SK-N-SH (cell line): ENCODE data around the gene TSHR. TPM values are rescaled to one million over a fixed set of nuclear protein-coding genes. Genes with fewer than 3 reads are reported as not detected.

Experiments used
- CTCF ChIA-PET: fragments of 300-600, 350-600 bp; formaldehyde crosslinking; extraction: SDS; loops from one replicate; lab custom pipeline; 2021; lab: Yijun Ruan, JAX
- POLR2A ChIA-PET: fragments of 350-600 bp; sonication (Branson Sonifier 250); formaldehyde crosslinking; extraction: SDS; loops from one replicate; lab custom pipeline; 2020; ENCODE audit warnings: antibody characterized with exemption, inconsistent platforms; lab: Yijun Ruan, JAX
- DNase-seq: peaks from one replicate; pipeline ENCODE4 v3.0.0; 2012
- H2AFZ ChIP-seq: fragments of 200-600 bp; sonication (generic); 2 replicates; pipeline ENCODE4 v1.8.1; 2016; ENCODE audit warnings: antibody characterized with exemption, mild to moderate bottlenecking, low read depth
- H3F3A ChIP-seq: fragments of 200-600 bp; sonication (generic); replicated peaks from 2 replicates; pipeline ENCODE3; 2016; ENCODE audit warnings: antibody characterized with exemption, mild to moderate bottlenecking; ENCODE audit not compliant: insufficient read depth
- H3K27ac ChIP-seq, 2 experiments: fragments of 200-500 bp in 1 of 2; fragments of 200-600 bp in 1 of 2; sonication (Bioruptor generic) in 1 of 2; sonication (generic), shearing (Covaris generic) in 1 of 2; 2 replicates each; pipeline versions ENCODE4 v1.5.1 to v1.6.1; 2014 to 2016; ENCODE audit warnings: low read depth in 2 of 2, inconsistent platforms in 1 of 2, low read length in 1 of 2, mild to moderate bottlenecking in 1 of 2, mixed read lengths in 1 of 2
- H3K27me3 ChIP-seq: fragments of 200-600 bp; sonication (generic), shearing (Covaris generic); 2 replicates; pipeline ENCODE4 v1.6.1; 2016; ENCODE audit warnings: mixed run types; ENCODE audit not compliant: insufficient read depth
- H3K36me3 ChIP-seq, 2 experiments: fragments of 200-500 bp in 1 of 2; fragments of 200-600 bp in 1 of 2; sonication (Bioruptor generic) in 1 of 2; sonication (generic) in 1 of 2; replicated peaks in 1 of 2; 2 replicates each; pipeline versions ENCODE3 to v1.5.1; 2014 to 2016; ENCODE audit warnings: low read length in 1 of 2, mild to moderate bottlenecking in 1 of 2; ENCODE audit not compliant: insufficient read depth in 2 of 2, control insufficient read depth in 1 of 2
- H3K4me1 ChIP-seq, 2 experiments: fragments of 200-500 bp in 1 of 2; fragments of 200-600 bp in 1 of 2; sonication (Bioruptor generic) in 1 of 2; sonication (generic), shearing (Covaris generic) in 1 of 2; 2 replicates each; pipeline versions ENCODE4 v1.5.1 to v1.6.1; 2014 to 2016; ENCODE audit warnings: low read depth in 1 of 2, low read length in 1 of 2, mixed run types in 1 of 2; ENCODE audit not compliant: insufficient read depth in 2 of 2, control insufficient read depth in 1 of 2
- H3K4me2 ChIP-seq: fragments of 200-600 bp; sonication (generic), shearing (Covaris generic); 2 replicates; pipeline ENCODE4 v1.6.1; 2017; ENCODE audit warnings: mixed run types
- H3K4me3 ChIP-seq, 2 experiments: fragments of 200-500 bp in 1 of 2; fragments of 200-600 bp in 1 of 2; sonication (Bioruptor generic) in 1 of 2; sonication (generic), shearing (Covaris generic) in 1 of 2; 2 replicates each; pipeline versions ENCODE4 v1.5.1 to v1.8.1; 2014 to 2016; ENCODE audit warnings: low read depth in 2 of 2, inconsistent platforms in 1 of 2, low read length in 1 of 2, mild to moderate bottlenecking in 1 of 2, mixed read lengths in 1 of 2, moderate library complexity in 1 of 2
- H3K79me2 ChIP-seq: fragments of 200-600 bp; sonication (generic); 2 replicates; pipeline ENCODE4 v1.8.1; 2017; ENCODE audit warnings: mild to moderate bottlenecking; ENCODE audit not compliant: insufficient read depth
- H3K9ac ChIP-seq: fragments of 200-600 bp; sonication (generic); 2 replicates; pipeline ENCODE4 v1.6.1; 2017; ENCODE audit warnings: mixed run types
- H3K9me2 ChIP-seq: fragments of 200-600 bp; sonication (generic); 2 replicates; pipeline ENCODE4 v1.6.1; 2017; ENCODE audit warnings: mixed run types
- H3K9me3 ChIP-seq: fragments of 200-600 bp; sonication (generic); 2 replicates; pipeline ENCODE4 v1.6.1; 2017; ENCODE audit warnings: mixed run types, mild to moderate bottlenecking, moderate library complexity
- H4K20me1 ChIP-seq: fragments of 200-600 bp; sonication (generic); 2 replicates; pipeline ENCODE4 v1.6.1; 2017; ENCODE audit warnings: mild to moderate bottlenecking, mixed run types; ENCODE audit not compliant: insufficient read depth
- CHD2 ChIP-seq: fragments of 150-350 bp; IDR thresholded peaks from 2 replicates; pipeline ENCODE4 v1.6.1; 2018; ENCODE audit warnings: low read length; ENCODE audit not compliant: partially characterized antibody
- ELF1 ChIP-seq: IDR thresholded peaks from 2 replicates; pipeline ENCODE4 v1.4.0; 2012
- EP300 ChIP-seq, 2 experiments: IDR thresholded peaks; 2 replicates each; pipeline versions ENCODE4 v1.4.0 to v1.6.1; 2012; ENCODE audit warnings: borderline replicate concordance in 1 of 2, low read depth in 1 of 2, low read length in 1 of 2
- FOSL2 ChIP-seq: IDR thresholded peaks from 2 replicates; pipeline ENCODE4 v1.4.0; 2012; ENCODE audit warnings: low read depth, mild to moderate bottlenecking, moderate library complexity, borderline replicate concordance
- FOXJ3 ChIP-seq: sonication (generic); formaldehyde crosslinking; IDR thresholded peaks from 2 replicates; pipeline ENCODE4 v1.5.1; 2020; ENCODE audit warnings: mild to moderate bottlenecking, missing genetic modification reagents
- GABPA ChIP-seq: IDR thresholded peaks from 2 replicates; pipeline ENCODE4 v1.4.0; 2012; ENCODE audit warnings: low read depth, mild to moderate bottlenecking
- MEF2A ChIP-seq: IDR thresholded peaks from 2 replicates; pipeline ENCODE4 v1.4.0; 2012; ENCODE audit warnings: low read depth, borderline replicate concordance
- MXI1 ChIP-seq: IDR thresholded peaks from 2 replicates; pipeline ENCODE4 v1.6.1; 2012; ENCODE audit warnings: mild to moderate bottlenecking, low read depth, low read length, improper control_type of control experiment
- NFIC ChIP-seq: IDR thresholded peaks from 2 replicates; pipeline ENCODE4 v1.4.0; 2012; ENCODE audit warnings: borderline replicate concordance
- RCOR1 ChIP-seq: fragments of 150-350 bp; IDR thresholded peaks from 2 replicates; pipeline ENCODE4 v1.6.1; 2017; ENCODE audit warnings: antibody characterized with exemption, low read length
- RXRA ChIP-seq: IDR thresholded peaks from 2 replicates; pipeline ENCODE4 v1.4.0; 2012; ENCODE audit warnings: low read depth, mild to moderate bottlenecking, borderline replicate concordance
- SIN3A ChIP-seq: IDR thresholded peaks from 2 replicates; pipeline ENCODE4 v1.6.1; 2012; ENCODE audit warnings: low read depth, mild to moderate bottlenecking, low read length, moderate library complexity, borderline replicate concordance
- TAF1 ChIP-seq: IDR thresholded peaks from 2 replicates; pipeline ENCODE4 v1.6.1; 2012; ENCODE audit warnings: low read depth, mild to moderate bottlenecking, low read length, moderate library complexity, borderline replicate concordance
- TCF12 ChIP-seq: IDR thresholded peaks from 2 replicates; pipeline ENCODE4 v1.4.0; 2012
- TEAD4 ChIP-seq: IDR thresholded peaks from 2 replicates; pipeline ENCODE4 v1.4.0; 2012; ENCODE audit warnings: mild to moderate bottlenecking, borderline replicate concordance; ENCODE audit not compliant: insufficient read depth
- WGBS: methylation state at CpG from one replicate; pipeline ENCODE4 v1.1.6; 2017; ENCODE audit warnings: low lambda C conversion rate; 5-methylcytosine and 5-hydroxymethylcytosine counted together
- polyA plus RNA-seq, 3 experiments: library from polyadenylated mRNA; depleted of rRNA; stranded (reverse); fragments of >200 nt; gene quantifications; 2 replicates each; pipeline ENCODE4 v1.2.3, GENCODE V29; 2012
- TF ChIP-seq, protein P1 (sequence below): IDR thresholded peaks from 2 replicates; pipeline ENCODE4 v1.4.0; 2012; ENCODE audit warnings: low read depth, borderline replicate concordance
- TF ChIP-seq, protein P2 (sequence below): fragments of 150-350 bp; IDR thresholded peaks from 2 replicates; pipeline ENCODE4 v1.6.1; 2017; ENCODE audit warnings: antibody characterized with exemption, low read length, low read depth, borderline replicate concordance
- TF ChIP-seq, protein P3 (sequence below): IDR thresholded peaks from 2 replicates; pipeline ENCODE4; 2012
- TF ChIP-seq, protein P4 (sequence below): fragments of 150-350 bp; IDR thresholded peaks from 2 replicates; pipeline ENCODE4 v1.6.1; 2016; ENCODE audit warnings: mild to moderate bottlenecking, low read depth, low read length
- TF ChIP-seq, protein P5 (sequence below): IDR thresholded peaks from 2 replicates; pipeline ENCODE4 v1.4.0; 2012; ENCODE audit warnings: low read depth

The TSHR gene
- polyA plus RNA-seq, 1 of the 3 experiments (the other 2 are of a cell fraction), result not detected

DNA sequence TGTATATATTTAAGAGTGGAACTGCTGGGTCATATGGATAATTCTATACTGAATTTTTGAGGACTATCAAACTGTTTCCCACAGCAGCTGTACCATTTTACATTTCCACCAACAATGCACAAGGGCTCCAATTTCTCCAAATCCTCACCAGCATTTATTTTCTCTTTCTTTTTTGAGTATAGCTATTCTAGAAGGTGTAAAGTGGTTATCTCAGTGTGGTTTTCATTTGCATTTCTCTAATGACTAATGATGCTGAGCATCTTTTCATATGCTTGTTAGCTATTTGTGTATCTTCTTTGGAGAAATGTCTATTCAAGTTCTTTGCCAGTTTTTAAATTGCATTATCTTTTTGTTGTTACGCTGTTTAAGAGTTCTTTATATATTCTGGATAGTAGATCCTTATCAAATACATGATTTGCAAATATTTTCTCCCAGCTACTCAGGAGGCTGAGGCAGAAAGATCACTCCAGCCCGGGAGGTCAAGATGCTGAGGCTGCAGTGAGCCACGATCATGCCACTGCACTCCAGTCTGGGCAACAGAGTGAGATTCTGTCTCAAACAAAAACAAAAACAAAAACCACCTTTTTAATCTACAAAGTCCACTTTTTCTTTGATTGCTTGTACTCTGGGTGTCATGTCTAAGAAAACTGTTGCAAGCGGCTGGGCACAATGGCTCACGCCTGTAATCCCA, 232.6 kb downstream of the TSHR start:
- Histone ChIP-seq H3K4me1 (no peaks in the 10 kb centered on the region), H3K9me3 (no peaks in the 10 kb centered on the region), H3K79me2 (peaks cover 21% of the 10 kb centered on the region), H4K20me1 (no peaks in the 10 kb centered on the region), H3K9ac (no peak overlapping the region), H3K27me3 (no peaks in the 10 kb centered on the region), H2AFZ (no peak overlapping the region), H3F3A (peaks cover 11% of the 10 kb centered on the region), H3K9me2 (no peaks in the 10 kb centered on the region), H3K4me3 (no peak overlapping the region), H3K4me2 (no peak overlapping the region), H3K36me3 (peaks cover 47 to 61% of the 10 kb centered on the region in 2 experiments), H3K27ac (no peak overlapping the region)
- ChIA-PET CTCF (interaction anchor here (0.7 to 2.2 kb wide), 3 partner anchors 12 to 1040 kb away, joined by 3 to 12 read pairs (median 3); no protein-coding TSS in a partner anchor), POLR2A (no interaction called here)
- TF ChIP-seq, protein P1, sequence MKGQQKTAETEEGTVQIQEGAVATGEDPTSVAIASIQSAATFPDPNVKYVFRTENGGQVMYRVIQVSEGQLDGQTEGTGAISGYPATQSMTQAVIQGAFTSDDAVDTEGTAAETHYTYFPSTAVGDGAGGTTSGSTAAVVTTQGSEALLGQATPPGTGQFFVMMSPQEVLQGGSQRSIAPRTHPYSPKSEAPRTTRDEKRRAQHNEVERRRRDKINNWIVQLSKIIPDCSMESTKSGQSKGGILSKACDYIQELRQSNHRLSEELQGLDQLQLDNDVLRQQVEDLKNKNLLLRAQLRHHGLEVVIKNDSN, result no peak
- TF ChIP-seq FOSL2, result no peak
- no peak for TF ChIP-seq TEAD4
- no peak for TF ChIP-seq FOXJ3 (CRISPR knock-in tag)
- TF ChIP-seq CHD2, result no peak
- TF ChIP-seq, protein P2, sequence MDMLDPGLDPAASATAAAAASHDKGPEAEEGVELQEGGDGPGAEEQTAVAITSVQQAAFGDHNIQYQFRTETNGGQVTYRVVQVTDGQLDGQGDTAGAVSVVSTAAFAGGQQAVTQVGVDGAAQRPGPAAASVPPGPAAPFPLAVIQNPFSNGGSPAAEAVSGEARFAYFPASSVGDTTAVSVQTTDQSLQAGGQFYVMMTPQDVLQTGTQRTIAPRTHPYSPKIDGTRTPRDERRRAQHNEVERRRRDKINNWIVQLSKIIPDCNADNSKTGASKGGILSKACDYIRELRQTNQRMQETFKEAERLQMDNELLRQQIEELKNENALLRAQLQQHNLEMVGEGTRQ, result no peak
- TF ChIP-seq EP300 (IDR thresholded peaks at IDR 0.05; ENCODE audit: borderline replicate concordance in 1 of 2, low read depth in 1 of 2, low read length in 1 of 2), result no peak
- no peak for TF ChIP-seq NFIC
- WGBS, result 94% methylated on average over 5 of the region's 5 CpGs
- DNase-seq, result no peak

DNA sequence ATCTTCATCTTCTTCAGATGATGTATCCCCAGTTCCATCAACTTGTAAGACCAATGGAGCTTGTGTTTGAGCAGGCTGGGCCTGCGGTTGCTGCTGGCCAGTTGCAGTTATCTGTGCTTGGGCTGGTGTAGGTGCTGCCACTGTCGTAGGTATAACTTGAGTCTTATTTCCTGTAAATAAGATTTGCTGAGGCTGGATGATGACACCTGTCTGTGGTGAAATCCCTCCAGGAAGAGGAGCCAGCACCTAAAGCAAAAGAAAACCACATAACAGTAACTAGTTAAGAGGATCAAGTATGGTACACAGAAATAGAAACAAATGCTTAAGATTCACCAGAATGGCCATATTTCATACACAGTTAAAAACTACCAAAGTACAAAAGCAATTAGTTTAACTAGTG, 237.2 kb downstream of the TSHR start:
- no peaks in the 10 kb centered on the region for H3K27me3 ChIP-seq
- no peak overlapping the region for H3K4me2 ChIP-seq
- no peak overlapping the region for H3K9ac ChIP-seq
- H3K9me2 ChIP-seq, result no peaks in the 10 kb centered on the region
- no peak for TF ChIP-seq SIN3A
- TF ChIP-seq NFIC, result no peak
- TF ChIP-seq FOSL2, result no peak
- TF ChIP-seq ELF1, result no peak
- no peak for TF ChIP-seq RCOR1
- TF ChIP-seq MXI1, result no peak
- no peak for TF ChIP-seq MEF2A
- TF ChIP-seq EP300 (IDR thresholded peaks at IDR 0.05; ENCODE audit: borderline replicate concordance in 1 of 2, low read depth in 1 of 2, low read length in 1 of 2), result no peak
- TF ChIP-seq, protein P3, sequence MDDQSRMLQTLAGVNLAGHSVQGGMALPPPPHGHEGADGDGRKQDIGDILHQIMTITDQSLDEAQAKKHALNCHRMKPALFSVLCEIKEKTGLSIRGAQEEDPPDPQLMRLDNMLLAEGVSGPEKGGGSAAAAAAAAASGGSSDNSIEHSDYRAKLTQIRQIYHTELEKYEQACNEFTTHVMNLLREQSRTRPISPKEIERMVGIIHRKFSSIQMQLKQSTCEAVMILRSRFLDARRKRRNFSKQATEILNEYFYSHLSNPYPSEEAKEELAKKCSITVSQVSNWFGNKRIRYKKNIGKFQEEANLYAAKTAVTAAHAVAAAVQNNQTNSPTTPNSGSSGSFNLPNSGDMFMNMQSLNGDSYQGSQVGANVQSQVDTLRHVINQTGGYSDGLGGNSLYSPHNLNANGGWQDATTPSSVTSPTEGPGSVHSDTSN, result no peak
- TF ChIP-seq TAF1, result no peak
- TF ChIP-seq, protein P1, result no peak
- no peak for TF ChIP-seq RXRA
- no peak for TF ChIP-seq GABPA
- TF ChIP-seq, protein P4, sequence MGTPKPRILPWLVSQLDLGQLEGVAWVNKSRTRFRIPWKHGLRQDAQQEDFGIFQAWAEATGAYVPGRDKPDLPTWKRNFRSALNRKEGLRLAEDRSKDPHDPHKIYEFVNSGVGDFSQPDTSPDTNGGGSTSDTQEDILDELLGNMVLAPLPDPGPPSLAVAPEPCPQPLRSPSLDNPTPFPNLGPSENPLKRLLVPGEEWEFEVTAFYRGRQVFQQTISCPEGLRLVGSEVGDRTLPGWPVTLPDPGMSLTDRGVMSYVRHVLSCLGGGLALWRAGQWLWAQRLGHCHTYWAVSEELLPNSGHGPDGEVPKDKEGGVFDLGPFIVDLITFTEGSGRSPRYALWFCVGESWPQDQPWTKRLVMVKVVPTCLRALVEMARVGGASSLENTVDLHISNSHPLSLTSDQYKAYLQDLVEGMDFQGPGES, result no peak
- TF ChIP-seq, protein P5, sequence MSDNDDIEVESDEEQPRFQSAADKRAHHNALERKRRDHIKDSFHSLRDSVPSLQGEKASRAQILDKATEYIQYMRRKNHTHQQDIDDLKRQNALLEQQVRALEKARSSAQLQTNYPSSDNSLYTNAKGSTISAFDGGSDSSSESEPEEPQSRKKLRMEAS, result no peak
- TF ChIP-seq CHD2, result no peak
- TF ChIP-seq TCF12, result no peak
- H3K4me1 ChIP-seq, result no peaks in the 10 kb centered on the region
- H2AFZ ChIP-seq, result no peak overlapping the region
- no peaks in the 10 kb centered on the region for H4K20me1 ChIP-seq
- H3F3A ChIP-seq, result peaks cover 7% of the 10 kb centered on the region
- POLR2A ChIA-PET, result no interaction called here
- peaks cover 63 to 68% of the 10 kb centered on the region in 2 experiments for H3K36me3 ChIP-seq
- H3K4me3 ChIP-seq, result no peak overlapping the region
- WGBS, result 95% methylated on average over 2 of the region's 2 CpGs
- peaks cover 12% of the 10 kb centered on the region for H3K79me2 ChIP-seq
- CTCF ChIA-PET, result interaction anchor here (0.6 to 1.7 kb wide), 4 partner anchors 9 to 77 kb away, joined by 3 to 6 read pairs (median 3); no protein-coding TSS in a partner anchor
- no peak overlapping the region for H3K27ac ChIP-seq
- no peak for DNase-seq
- H3K9me3 ChIP-seq, result no peaks in the 10 kb centered on the region
